SK-N-SH treated with all-trans-retinoic acid at 6 μM for 48 hours (cell line): ENCODE results near the gene GRM7.

Experiments used
- ARNTL ChIP-seq: fragments of 450-650 bp; formaldehyde crosslinking; IDR thresholded peaks from 2 replicates; pipeline ENCODE4 v1.5.0; 2020; ENCODE audit warnings: low read depth, mild to moderate bottlenecking, moderate library complexity, borderline replicate concordance
- BACH2 ChIP-seq: fragments of 250-450 bp; sonication (Bioruptor Pico); IDR thresholded peaks from 2 replicates; pipeline ENCODE4 v1.9.0; 2021; ENCODE audit warnings: mild to moderate bottlenecking, borderline replicate concordance
- ESRRG ChIP-seq: fragments of 250-450 bp; sonication (Bioruptor Pico); IDR thresholded peaks from 2 replicates; pipeline ENCODE4 v1.6.1; 2021; ENCODE audit warnings: mild to moderate bottlenecking
- GLIS3 ChIP-seq: fragments of 250-450 bp; sonication (Bioruptor Pico); IDR thresholded peaks from 2 replicates; pipeline ENCODE4 v1.5.0; 2020; ENCODE audit warnings: mild to moderate bottlenecking, moderate library complexity
- RARB ChIP-seq: fragments of 250-450 bp; sonication (Bioruptor Pico); IDR thresholded peaks from 2 replicates; pipeline ENCODE4 v1.8.0; 2021; ENCODE audit warnings: mild to moderate bottlenecking, moderate library complexity
- SNAI2 ChIP-seq: fragments of 250-450 bp; sonication (Bioruptor Pico); IDR thresholded peaks from 2 replicates; pipeline ENCODE4 v1.5.0; 2020; ENCODE audit warnings: mild to moderate bottlenecking, moderate library complexity
- TCF4 ChIP-seq: fragments of 250-450 bp; sonication (Bioruptor Pico); IDR thresholded peaks from 2 replicates; pipeline ENCODE4 v1.8.0; 2021; ENCODE audit warnings: mild to moderate bottlenecking, moderate library complexity, borderline replicate concordance
- ZFP30 ChIP-seq: fragments of 450-650 bp; formaldehyde crosslinking; IDR thresholded peaks from 2 replicates; pipeline ENCODE4 v1.5.0; 2022; ENCODE audit warnings: mild to moderate bottlenecking, moderate library complexity
- ZNF70 ChIP-seq: fragments of 450-650 bp; formaldehyde crosslinking; IDR thresholded peaks from 2 replicates; pipeline ENCODE4 v1.5.0; 2020; ENCODE audit warnings: mild to moderate bottlenecking, moderate library complexity

DNA sequence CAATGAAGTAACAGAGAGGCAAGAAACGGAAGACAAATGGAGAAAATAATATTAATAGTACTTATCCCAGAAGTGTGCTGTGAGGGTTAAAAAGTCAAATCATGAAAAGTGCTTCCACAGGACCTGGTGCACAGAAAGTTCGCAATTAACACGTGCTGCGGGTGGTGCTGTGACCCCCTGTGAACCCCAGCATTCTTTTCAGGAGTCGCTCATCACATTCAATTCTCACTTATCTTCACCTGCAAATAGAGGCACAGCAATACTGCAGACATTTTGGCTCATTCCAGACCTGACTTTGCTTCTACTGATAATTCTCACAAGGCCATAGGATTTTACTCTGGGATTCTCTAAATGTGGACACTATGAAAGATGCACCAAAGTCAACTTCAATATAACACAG lies 584.4 kb downstream of the GRM7 start:
- TF ChIP-seq RARB (CRISPR knock-in tag) = no peak
- TF ChIP-seq ZNF70 = no peak
- no peak for TF ChIP-seq GLIS3 (CRISPR knock-in tag)
- no peak for TF ChIP-seq ZFP30 (CRISPR knock-in tag)
- no peak for TF ChIP-seq SNAI2 (CRISPR knock-in tag)
- no peak for TF ChIP-seq TCF4 (CRISPR knock-in tag)
- TF ChIP-seq ARNTL (CRISPR knock-in tag) = no peak
- TF ChIP-seq BACH2 = no peak
- no peak for TF ChIP-seq ESRRG (CRISPR knock-in tag)
